Neural cell (in vitro differentiated cells): ENCODE data around the gene GRAMD1C.

Experiments
- CTCF ChIP-seq: fragments of 450-650 bp; IDR thresholded peaks from 2 replicates; pipeline ENCODE4 v1.5.1; 2014; ENCODE audit warnings: antibody characterized with exemption, mild to moderate bottlenecking, moderate library complexity; ENCODE audit not compliant: poor library complexity, severe bottlenecking
- EP300 ChIP-seq: fragments of 450-650 bp; conservative IDR thresholded peaks from 2 replicates; pipeline ENCODE4 v1.6.1; 2014; ENCODE audit warnings: antibody characterized with exemption, mild to moderate bottlenecking, moderate library complexity; ENCODE audit not compliant: poor library complexity, severe bottlenecking
- EZH2 ChIP-seq: fragments of 200-600, 300-800 bp; shearing (Covaris generic), sonication (generic); IDR thresholded peaks from 2 replicates; pipeline ENCODE4 v1.6.1; 2014; ENCODE audit warnings: antibody characterized with exemption, low read length, borderline replicate concordance, mild to moderate bottlenecking; ENCODE audit not compliant: insufficient read depth, poor library complexity, severe bottlenecking
- POLR2AphosphoS5 ChIP-seq: IDR thresholded peaks from 2 replicates; pipeline ENCODE4 v1.6.1; 2012
- RAD21 ChIP-seq: fragments of 450-650 bp; conservative IDR thresholded peaks from 2 replicates; pipeline ENCODE4 v1.6.1; 2014; ENCODE audit warnings: antibody characterized with exemption, mild to moderate bottlenecking, moderate library complexity
- REST ChIP-seq: IDR thresholded peaks from 2 replicates; pipeline ENCODE4 v1.6.1; 2012; ENCODE audit warnings: borderline replicate concordance
- SMC3 ChIP-seq: fragments of 450-650 bp; conservative IDR thresholded peaks from 2 replicates; pipeline ENCODE4 v1.6.1; 2014; ENCODE audit warnings: antibody characterized with exemption, mild to moderate bottlenecking, moderate library complexity; ENCODE audit not compliant: poor library complexity
- TAF1 ChIP-seq: IDR thresholded peaks from 2 replicates; pipeline ENCODE4 v1.6.1; 2012; ENCODE audit warnings: low read depth

GRCh38 chr3:113829576-113830354 lies 8.8 kb upstream of the GRAMD1C start:
- TF ChIP-seq EZH2 (no peak), CTCF (no peak), TAF1 (no peak), REST (no peak), EP300 (no peak), SMC3 (no peak), POLR2AphosphoS5 (no peak), RAD21 (no peak)
